Activated CD4-positive, CD25-positive, alpha-beta regulatory T cell treated with anti-CD3 and anti-CD28 coated beads, Interleukin-2, amount 50 U/mL, for 72 hours (primary cell): ENCODE data around the gene LZTR1.
"Not testable (repeated sequence)": the region's sequence is repeated elsewhere in the genome, so short reads cannot be mapped to it uniquely, and the experiment has no call there.

ENCODE experiments used
- DNase-seq: peaks from one replicate; pipeline ENCODE4 v3.0.0; 2021

LZTR1 gene

DNA sequence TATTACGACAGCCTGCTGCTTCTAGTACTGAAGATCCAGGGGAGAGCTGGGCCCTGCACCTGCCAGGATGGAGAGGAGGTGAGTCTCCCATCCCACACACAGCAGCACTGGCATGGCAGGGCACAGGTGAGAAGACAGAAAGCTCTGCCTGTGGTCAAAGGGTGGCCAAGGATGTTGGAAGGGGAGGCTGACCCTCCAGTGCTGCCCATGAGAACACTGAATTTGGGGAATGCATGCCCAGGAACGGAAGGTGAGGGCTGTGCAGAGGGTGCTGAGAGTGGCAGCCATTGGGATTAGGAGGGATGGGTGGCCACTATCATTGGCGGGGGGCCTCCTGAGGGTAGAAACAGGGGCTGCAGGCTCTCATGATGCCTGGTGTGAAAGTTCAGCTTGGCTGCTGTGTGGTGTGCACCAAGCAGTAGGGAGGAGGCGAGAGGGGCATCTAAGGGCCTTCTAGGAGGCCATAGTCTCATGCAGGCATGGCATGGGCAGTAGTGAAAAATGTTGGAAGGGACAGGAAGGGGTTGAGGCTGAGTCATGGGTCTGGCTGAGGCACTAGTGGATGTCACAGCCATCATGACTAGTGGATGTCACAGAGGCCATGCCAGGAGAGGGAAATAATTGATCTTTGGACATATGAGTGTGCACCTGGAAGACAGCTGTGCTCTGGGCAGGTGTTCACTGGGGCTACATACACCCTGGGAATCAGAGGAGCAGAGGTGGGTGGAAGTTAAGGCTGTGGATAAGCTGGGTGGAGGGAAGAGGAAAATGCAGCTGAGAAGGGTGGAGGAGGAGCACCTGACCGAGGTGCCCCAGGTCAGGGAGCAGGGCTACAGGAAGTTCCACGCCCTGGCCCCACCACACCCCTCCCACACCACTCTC lies 61.1 kb downstream of the LZTR1 start:
- no peak for DNase-seq

DNA sequence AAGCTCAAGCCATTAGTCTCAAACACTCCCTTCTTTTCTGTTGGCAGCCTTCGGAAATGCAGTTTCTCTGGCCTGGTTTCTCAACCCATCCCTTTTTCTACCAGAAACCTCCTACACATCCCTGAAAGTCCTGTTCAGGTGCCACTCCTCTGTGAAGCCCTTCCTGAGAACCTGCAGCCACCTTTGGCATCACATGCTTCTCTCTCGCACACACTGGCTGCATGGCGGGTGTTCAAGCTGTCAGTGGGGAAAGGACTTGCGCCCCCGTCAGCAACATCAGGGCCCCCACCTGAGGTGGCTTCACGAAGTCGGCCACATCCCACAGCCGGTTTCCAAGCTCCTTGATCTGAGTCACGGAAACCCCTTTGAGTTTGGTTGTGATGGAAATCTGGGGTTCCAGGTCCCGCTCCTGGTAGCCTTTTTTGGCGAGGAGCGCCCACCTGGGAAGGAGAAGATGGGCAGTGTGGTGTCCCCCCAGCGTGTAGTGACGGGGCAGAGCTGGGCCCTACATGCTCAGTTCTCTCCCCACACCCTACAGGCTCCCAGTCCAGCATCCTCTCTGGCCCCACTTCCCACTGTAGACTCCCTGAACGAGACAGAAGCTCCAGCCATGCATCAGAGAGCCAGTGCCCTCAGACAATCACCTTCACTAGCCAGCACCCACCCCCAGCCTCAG lies 61.9 kb downstream of the LZTR1 start:
- DNase-seq: no peak

DNA sequence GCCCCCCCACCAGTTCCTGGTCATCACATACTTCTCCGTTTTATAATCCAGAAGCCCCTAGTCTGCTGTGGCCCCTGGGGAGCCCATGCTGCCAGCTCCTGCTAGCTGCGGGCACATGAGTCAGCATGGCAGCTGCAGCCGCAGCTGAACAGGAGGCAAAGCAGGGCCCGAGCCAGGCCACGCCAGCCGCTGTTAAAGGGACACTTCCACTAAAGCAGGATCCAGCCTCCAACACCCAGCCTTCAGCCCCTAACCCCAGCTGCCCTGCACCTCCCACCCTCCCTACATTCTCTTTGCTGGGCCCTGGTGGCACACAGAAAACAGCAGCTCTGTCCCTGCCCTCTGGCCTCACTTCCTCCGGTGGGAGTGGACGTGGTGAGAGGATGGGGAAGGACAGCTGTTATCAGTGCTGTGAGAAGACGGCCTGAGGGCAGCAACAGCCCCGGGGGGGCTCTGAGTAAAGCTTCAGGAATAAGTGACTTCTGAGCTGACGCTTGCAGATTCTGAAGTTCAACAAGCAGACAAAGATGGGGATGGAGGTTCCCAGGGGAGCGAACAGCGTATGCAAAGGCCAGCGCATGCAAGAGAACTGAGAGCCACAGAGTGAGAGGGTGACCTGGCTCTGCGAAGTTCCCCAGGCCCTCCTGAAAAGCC lies 63.0 kb downstream of the LZTR1 start:
- DNase-seq: no peak

DNA sequence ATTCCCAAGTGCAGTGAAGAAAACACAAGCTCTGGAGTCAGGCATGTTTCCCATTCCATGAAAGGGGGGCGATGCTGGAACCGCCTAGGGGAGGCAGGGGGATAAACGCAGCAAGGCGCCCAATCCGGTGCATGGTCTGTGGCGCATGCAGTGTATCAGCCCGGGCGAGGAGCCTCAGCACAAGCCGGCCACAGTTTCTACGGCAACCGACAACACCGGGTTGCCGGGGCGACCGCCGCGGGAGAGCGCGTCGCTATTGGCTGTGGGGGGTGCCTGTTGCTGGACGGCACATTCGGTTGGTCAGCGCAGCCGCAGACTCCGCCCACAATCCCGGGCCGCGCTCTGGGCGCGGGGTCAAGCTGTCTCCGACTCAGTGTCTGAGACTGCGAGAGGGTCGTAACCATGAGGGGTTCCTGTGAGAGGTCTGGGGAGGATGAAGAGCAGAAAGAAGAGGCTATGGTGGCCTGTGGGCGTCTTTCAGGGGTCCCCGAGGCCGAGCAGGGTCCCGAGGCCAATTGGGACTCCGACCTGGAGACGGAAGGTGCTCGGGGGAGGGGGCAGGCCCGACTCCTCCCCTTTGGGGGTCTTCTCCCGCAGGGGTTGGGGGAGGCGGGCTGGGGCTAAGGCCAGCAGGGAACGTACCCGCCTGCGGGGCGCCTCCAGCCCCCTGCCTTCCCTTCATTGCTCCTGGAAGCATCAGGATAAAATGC lies 63.6 kb downstream of the LZTR1 start, which contains the start of gene LRRC74B:
Gene LRRC74B (plus strand): TSS at position 362 of the 710 bp plus-strand sequence. CDS start 41 bp downstream, at position 403.
- peak; percentile 74 for DNase-seq

- no peak for DNase-seq
These were observed 65.1 kb downstream of the LZTR1 start for GRCh38 chr22:21047035-21047661.

GRCh38 chr22:21047730-21048129 lies 65.6 kb downstream of the LZTR1 start:
- no peak for DNase-seq

GRCh38 chr22:21048448-21048847 lies 66.4 kb downstream of the LZTR1 start:
- DNase-seq: not testable (repeated sequence)
